ENCODE data around the gene MMP17. TPM values are rescaled to one million over a fixed set of nuclear protein-coding genes. Genes with fewer than 3 reads are reported as not detected.

The MMP17 gene
- total and polyA plus RNA-seq, 4 donors, result 0.17 to 0.37 (median 0.24) TPM; not detected in 1

DNA sequence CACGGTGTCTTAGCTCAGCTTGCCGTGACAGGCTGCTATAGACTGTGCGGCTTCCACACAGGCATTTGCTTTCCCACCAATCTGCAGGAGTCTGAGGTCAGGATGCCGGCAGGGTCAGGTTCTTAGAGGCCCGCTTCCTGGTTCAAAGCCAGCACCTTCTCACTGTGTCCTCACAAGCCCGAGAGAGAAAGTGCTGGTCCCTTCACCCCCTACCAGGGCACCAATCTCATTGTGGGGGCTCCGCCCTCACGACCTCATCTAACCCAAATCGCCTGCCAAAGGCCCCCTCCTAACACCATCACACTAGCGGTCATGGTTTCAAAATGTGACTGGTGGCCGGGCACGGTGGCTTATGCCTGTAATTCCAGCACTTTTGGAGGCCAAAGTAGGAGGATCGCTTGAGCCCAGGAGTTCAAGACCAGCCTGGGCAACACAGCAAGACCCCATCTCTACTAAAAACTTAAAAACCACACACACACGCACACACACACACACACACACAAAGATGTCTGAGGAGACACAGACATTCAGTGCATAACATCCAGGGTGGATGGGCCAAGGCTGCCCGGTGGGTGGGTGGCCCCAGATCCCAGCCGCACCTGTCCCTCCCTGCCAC lies 26.8 kb downstream of the MMP17 start:
- DNase-seq (ENCODE audit: low spot score), result no peak
- peaks cover 0 to 8% (median 3%) of the 10 kb centered on the region in 4 donors for H3K4me1 ChIP-seq (ENCODE audit: control insufficient read depth in 4 of 4, insufficient read depth in 4 of 4, low read length in 3 of 4)
- TF ChIP-seq, protein P1, sequence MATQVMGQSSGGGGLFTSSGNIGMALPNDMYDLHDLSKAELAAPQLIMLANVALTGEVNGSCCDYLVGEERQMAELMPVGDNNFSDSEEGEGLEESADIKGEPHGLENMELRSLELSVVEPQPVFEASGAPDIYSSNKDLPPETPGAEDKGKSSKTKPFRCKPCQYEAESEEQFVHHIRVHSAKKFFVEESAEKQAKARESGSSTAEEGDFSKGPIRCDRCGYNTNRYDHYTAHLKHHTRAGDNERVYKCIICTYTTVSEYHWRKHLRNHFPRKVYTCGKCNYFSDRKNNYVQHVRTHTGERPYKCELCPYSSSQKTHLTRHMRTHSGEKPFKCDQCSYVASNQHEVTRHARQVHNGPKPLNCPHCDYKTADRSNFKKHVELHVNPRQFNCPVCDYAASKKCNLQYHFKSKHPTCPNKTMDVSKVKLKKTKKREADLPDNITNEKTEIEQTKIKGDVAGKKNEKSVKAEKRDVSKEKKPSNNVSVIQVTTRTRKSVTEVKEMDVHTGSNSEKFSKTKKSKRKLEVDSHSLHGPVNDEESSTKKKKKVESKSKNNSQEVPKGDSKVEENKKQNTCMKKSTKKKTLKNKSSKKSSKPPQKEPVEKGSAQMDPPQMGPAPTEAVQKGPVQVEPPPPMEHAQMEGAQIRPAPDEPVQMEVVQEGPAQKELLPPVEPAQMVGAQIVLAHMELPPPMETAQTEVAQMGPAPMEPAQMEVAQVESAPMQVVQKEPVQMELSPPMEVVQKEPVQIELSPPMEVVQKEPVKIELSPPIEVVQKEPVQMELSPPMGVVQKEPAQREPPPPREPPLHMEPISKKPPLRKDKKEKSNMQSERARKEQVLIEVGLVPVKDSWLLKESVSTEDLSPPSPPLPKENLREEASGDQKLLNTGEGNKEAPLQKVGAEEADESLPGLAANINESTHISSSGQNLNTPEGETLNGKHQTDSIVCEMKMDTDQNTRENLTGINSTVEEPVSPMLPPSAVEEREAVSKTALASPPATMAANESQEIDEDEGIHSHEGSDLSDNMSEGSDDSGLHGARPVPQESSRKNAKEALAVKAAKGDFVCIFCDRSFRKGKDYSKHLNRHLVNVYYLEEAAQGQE (IDR thresholded peaks at IDR 0.05), result no peak
- TF ChIP-seq, protein P2, sequence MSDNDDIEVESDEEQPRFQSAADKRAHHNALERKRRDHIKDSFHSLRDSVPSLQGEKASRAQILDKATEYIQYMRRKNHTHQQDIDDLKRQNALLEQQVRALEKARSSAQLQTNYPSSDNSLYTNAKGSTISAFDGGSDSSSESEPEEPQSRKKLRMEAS (IDR thresholded peaks at IDR 0.05), result no peak
- TF ChIP-seq SP1 (IDR thresholded peaks at IDR 0.05) (no peak), HNF4A (conservative IDR thresholded peaks at IDR 0.05) (no peak), FOXA1 (IDR thresholded peaks at IDR 0.05) (no peak), GABPA (IDR thresholded peaks at IDR 0.05 in 1 of 2, conservative IDR thresholded peaks at IDR 0.05 in 1 of 2) (no peak), TAF1 (conservative IDR thresholded peaks at IDR 0.05) (no peak), RXRA (IDR thresholded peaks at IDR 0.05) (no peak)
- no peak overlapping the region for H3K9ac ChIP-seq (ENCODE audit: low read depth in 1 of 2, low read length in 2 of 2)
- no peaks in the 10 kb centered on the region for H3K36me3 ChIP-seq (ENCODE audit: control insufficient read depth in 4 of 4, insufficient read depth in 3 of 4, low read depth in 1 of 4, low read length in 3 of 4)
- H3K4me3 ChIP-seq (ENCODE audit: low read depth in 1 of 3, low read length in 3 of 3), result no peak overlapping the region
- no peaks in the 10 kb centered on the region for H3K9me3 ChIP-seq (ENCODE audit: control insufficient read depth in 4 of 4, low read length in 3 of 4)
- no peaks in the 10 kb centered on the region for H3K27me3 ChIP-seq (ENCODE audit: control insufficient read depth in 4 of 4, insufficient read depth in 4 of 4, low read length in 3 of 4)
- WGBS, result 89% methylated on average over 16 of the region's 16 CpGs
- H3K27ac ChIP-seq (ENCODE audit: low read depth in 1 of 2, low read length in 2 of 2), result no peak overlapping the region

DNA sequence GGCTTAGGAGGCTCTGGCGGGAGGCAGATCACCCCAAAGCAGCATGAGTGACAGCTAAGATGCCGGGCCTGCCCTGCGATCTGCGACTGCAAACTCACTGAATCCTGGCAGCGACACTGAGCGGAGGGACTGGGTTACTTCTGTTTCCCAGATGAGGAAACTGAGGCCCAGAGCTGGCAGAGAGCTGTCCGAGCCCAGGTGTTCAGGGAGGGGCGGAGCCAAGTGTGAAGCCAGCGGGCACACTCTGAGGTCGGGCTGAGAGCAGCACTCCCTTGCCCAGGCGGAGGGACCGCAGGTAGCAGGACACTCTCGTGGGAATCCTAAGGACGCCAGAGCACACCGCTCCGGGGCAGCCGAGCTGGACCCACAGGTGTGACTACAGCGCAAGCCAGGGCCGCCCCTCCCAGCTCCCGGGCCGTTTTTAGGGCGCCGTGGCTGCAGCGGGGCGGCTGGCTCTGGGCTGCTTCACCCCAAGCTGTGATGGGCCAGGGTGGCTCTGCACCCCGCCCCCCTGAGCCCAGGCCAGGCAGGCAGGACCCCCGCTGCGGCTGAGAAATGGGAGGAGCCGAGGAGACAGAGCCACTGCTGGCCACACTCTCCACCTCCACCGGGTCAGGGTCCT lies 27.4 kb downstream of the MMP17 start:
- H3K36me3 ChIP-seq (ENCODE audit: control insufficient read depth in 4 of 4, insufficient read depth in 3 of 4, low read depth in 1 of 4, low read length in 3 of 4), result no peaks in the 10 kb centered on the region
- H3K9me3 ChIP-seq (ENCODE audit: control insufficient read depth in 4 of 4, low read length in 3 of 4), result no peaks in the 10 kb centered on the region
- TF ChIP-seq, protein P1 (IDR thresholded peaks at IDR 0.05), result no peak
- TF ChIP-seq, protein P2 (IDR thresholded peaks at IDR 0.05), result no peak
- TF ChIP-seq RXRA (IDR thresholded peaks at IDR 0.05) (no peak), YY1 (IDR thresholded peaks at IDR 0.05) (no peak), FOXA2 (IDR thresholded peaks at IDR 0.05) (no peak), FOXA1 (IDR thresholded peaks at IDR 0.05) (no peak), HNF4G (IDR thresholded peaks at IDR 0.05) (no peak)
- TF ChIP-seq, protein P3, sequence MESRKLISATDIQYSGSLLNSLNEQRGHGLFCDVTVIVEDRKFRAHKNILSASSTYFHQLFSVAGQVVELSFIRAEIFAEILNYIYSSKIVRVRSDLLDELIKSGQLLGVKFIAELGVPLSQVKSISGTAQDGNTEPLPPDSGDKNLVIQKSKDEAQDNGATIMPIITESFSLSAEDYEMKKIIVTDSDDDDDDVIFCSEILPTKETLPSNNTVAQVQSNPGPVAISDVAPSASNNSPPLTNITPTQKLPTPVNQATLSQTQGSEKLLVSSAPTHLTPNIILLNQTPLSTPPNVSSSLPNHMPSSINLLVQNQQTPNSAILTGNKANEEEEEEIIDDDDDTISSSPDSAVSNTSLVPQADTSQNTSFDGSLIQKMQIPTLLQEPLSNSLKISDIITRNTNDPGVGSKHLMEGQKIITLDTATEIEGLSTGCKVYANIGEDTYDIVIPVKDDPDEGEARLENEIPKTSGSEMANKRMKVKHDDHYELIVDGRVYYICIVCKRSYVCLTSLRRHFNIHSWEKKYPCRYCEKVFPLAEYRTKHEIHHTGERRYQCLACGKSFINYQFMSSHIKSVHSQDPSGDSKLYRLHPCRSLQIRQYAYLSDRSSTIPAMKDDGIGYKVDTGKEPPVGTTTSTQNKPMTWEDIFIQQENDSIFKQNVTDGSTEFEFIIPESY (IDR thresholded peaks at IDR 0.05), result no peak
- TF ChIP-seq, protein P4, sequence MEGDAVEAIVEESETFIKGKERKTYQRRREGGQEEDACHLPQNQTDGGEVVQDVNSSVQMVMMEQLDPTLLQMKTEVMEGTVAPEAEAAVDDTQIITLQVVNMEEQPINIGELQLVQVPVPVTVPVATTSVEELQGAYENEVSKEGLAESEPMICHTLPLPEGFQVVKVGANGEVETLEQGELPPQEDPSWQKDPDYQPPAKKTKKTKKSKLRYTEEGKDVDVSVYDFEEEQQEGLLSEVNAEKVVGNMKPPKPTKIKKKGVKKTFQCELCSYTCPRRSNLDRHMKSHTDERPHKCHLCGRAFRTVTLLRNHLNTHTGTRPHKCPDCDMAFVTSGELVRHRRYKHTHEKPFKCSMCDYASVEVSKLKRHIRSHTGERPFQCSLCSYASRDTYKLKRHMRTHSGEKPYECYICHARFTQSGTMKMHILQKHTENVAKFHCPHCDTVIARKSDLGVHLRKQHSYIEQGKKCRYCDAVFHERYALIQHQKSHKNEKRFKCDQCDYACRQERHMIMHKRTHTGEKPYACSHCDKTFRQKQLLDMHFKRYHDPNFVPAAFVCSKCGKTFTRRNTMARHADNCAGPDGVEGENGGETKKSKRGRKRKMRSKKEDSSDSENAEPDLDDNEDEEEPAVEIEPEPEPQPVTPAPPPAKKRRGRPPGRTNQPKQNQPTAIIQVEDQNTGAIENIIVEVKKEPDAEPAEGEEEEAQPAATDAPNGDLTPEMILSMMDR (IDR thresholded peaks at IDR 0.05; ENCODE audit: low read depth, low read length, missing input control), result no peak
- peaks cover 0 to 14% (median 6%) of the 10 kb centered on the region in 4 donors for H3K4me1 ChIP-seq (ENCODE audit: control insufficient read depth in 4 of 4, insufficient read depth in 4 of 4, low read length in 3 of 4)
- no peaks in the 10 kb centered on the region for H3K27me3 ChIP-seq (ENCODE audit: control insufficient read depth in 4 of 4, insufficient read depth in 4 of 4, low read length in 3 of 4)
- H3K27ac ChIP-seq (ENCODE audit: low read depth in 1 of 2, low read length in 2 of 2), result no peak overlapping the region
- 76% methylated on average over 30 of the region's 30 CpGs for WGBS
- no peak for DNase-seq (ENCODE audit: low spot score)
- no peak overlapping the region for H3K9ac ChIP-seq (ENCODE audit: low read depth in 1 of 2, low read length in 2 of 2)
- no peak overlapping the region for H3K4me3 ChIP-seq (ENCODE audit: low read depth in 1 of 3, low read length in 3 of 3)
